ENCODE measurements around the gene SH3RF3.
A peak's percentile ranks its signal among the peaks of the same experiment; 100 is the strongest.

The SH3RF3 gene

DNA sequence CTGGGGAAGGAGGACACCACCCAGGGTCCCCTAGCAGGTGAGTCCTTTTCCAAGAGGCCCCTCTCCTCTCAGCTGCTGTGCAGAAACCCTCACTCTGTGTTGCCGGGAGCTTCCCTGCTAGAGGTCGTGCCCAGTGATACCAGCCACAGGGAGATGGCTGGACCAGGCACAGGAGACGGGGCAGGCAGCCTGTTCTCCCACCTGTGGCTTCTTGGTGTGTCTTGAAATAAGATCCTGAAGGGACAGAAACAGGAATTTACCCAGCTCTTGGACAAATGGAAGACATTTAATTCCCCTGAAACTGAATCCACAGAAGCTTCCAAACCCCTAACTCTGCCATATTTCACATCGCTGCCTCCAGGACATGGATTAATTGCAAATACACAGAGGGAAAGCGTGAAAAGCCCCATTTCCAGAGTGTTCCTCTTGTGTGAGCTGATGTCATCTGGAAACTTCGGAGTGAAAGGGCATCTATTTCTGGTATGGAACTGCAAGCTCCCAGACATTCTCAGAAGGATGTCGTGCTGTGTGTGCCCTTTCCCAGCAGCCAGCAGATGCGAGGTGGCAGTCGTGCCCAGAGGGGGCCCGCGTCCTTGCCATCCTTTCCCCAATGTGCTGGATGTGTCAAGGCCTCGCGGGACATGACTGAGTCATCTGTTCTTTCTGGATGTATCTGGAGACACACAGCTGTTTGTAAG lies 307.0 kb downstream of the SH3RF3 start:
- DNase-seq (ENCODE audit: low read depth) = no peak

DNA sequence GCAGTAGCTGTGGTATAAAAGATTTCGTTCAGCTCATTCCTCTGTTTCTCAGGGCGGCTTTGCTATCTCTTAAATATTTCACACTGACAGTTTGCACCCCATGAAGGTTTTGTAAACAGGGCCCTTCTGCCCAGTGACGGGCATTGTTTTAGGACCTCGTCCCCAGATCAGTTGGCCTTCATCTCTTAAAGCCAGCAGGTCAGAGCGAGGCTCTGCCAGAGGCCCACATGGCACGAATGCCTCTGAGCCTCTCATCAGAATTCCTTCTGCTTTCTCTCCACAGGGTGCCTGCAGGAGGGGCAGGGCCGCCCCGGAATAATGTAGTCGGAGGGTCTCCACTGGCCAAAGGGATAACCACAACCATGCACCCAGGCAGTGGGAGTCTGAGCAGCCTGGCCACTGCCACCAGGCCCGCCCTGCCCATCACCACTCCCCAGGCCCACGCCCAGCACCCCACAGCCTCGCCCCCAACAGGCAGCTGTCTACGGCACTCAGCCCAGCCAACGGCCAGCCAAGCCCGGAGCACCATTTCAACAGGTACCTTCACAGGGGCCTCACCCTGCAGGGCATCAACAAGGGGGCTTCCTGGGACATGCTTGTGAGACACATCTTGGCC lies 307.7 kb downstream of the SH3RF3 start:
- DNase-seq (ENCODE audit: low read depth) = no peak

DNA sequence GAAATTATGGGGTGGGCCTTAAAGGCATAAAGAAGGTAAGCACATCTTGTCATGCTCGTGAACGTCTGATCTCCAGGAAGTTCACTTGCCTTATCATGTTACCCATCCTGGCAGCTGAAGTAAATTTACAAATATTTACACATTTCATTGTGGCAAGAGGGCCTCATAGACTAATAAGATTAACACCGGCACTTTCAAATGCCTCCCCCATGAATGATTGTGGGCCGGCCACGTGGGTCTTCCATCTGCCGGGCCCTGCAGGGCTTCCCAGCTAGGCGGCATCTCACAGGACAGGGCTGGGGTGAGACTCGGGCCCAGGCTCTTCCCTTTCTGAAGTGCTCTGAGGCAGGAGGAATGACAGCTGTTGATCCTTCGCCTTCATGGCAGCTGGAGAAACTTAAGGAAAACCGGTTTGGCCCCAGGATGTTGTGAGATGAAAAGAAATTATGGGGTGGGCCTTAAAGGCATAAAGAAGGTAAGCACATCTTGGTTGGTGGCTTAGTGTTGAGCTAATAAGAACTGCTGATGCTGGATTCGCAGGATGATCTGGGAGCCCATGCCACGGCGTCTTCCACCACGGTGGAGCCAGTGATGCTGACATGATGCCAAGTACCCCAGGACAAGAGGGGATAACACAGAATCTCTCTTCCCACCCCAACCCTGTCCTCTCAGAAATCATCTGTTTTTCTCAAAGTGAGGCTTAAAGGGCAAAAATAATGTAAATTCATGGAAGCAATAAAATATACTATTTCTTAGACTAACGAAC lies 308.5 kb downstream of the SH3RF3 start:
- no peak for DNase-seq (ENCODE audit: low read depth)

DNA sequence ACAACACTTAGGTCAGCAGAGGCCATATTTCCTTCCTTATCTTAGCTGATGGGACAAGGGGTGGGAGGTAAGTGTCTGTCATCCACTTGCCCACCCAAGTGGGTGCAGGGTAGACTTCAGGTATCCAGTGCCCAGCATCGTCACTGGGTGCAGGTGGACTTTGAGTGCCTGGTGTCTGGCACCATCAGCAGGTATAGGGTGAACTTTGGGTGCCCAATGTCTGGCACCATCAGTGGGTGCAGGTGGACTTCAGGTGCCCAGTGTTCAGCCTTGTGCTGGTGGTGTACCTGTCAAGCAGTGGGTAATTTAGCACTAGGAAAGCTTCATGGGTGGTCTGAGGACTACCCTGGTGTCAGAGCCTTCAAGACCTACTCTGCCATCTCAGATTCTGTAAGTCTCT lies 309.1 kb downstream of the SH3RF3 start:
- no peak for DNase-seq (ENCODE audit: low read depth)

DNA sequence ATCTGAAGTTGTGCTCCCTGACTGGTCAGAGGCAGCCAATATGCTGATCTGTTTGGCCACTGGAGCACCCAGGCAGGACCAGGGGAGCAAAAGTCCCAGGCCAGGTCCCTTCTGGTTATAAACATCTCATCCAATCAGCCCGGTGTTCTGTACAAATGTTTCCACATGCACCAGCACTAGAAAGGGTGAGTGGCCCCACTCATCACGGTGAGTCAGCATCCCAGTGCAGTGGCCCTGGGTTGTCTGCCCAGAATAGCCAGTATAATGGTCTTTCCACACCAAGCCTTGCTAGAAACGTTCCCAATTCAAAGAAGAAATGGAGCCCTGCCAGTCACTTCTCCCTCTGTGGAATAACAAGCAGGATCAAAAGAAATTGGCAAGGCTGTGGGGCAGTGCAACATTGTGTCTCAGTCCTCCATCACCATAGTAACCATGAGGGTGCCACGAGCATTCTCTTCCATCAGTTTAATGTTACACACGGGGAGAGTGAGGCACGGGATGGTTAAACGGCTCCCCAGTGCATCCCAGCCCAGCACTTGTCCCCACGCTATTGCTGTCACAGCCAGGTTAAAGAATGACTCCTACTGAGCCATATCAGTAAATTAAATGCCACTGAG lies 309.9 kb downstream of the SH3RF3 start:
- peak; percentile 80 for DNase-seq (ENCODE audit: low read depth)

DNA sequence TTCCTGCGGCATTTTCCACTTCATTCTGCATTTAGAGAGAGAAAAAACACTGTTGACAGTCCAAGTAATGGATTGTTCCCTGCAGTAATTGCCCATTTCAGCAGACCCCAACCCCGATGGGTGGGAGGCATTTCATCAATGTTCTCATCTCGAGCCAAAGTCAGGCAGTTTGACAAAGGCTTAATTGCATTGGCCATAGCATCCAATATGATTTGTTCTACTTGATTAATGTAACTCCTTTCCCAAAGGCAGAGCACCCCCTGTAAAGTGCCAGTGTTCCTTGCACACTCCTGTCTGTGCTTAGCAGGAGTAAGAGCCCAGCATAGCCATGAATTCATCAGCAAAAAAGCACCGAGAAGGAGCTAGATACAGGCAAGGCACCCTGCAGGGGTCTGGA lies 310.4 kb downstream of the SH3RF3 start:
- no peak for DNase-seq (ENCODE audit: low read depth)

DNA sequence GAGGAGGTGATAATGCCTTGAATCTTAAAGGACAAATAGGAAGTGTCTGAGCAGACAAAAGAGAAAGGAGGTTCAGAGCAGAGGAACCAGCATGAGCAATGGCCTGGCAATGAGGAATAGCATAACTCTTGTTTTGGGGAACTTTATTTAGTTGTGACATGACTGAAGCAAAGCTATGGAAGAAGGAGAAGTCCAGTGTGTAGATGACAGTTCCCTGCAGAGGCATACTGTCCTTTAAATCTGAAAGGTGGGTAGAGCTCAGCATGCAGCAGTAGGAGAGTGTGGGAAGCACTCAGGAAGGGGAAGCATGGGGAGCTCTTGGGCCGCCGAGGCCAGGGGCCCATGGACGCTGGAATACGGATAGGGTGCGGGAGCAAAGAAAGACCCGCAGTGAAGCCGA lies 311.0 kb downstream of the SH3RF3 start:
- no peak for DNase-seq (ENCODE audit: low read depth)

DNA sequence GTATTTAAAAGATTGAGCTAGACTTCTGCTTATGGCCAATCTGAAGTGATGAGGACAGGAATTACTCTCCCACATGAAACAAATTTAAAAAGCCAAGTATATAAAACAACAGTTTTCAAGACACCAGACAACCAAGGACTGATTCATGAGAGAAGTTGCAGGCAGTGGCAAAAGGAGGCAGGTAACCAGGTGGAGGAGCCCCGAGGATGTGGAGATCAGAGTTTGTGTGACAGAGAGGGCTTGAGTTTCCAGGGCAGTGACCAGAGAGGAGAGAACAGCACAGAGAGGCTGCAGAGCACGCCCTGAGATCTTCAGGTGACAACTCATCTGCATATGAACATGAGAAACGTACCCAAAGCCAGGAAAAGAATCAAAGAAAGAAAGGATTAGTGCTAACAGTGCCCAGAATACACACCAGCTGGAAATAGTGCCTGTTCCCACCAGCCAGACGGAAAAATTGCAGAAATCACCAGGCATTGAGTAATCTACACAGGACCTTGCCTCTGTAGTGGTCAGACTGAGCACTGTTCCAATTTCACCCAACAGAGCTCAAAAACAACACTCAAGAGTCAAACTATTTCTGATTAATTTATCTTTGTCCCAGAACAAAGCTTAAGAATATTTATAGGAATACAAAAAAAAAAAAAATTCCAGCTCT lies 311.6 kb downstream of the SH3RF3 start:
- peak; percentile 68 for DNase-seq (ENCODE audit: low read depth)

DNA sequence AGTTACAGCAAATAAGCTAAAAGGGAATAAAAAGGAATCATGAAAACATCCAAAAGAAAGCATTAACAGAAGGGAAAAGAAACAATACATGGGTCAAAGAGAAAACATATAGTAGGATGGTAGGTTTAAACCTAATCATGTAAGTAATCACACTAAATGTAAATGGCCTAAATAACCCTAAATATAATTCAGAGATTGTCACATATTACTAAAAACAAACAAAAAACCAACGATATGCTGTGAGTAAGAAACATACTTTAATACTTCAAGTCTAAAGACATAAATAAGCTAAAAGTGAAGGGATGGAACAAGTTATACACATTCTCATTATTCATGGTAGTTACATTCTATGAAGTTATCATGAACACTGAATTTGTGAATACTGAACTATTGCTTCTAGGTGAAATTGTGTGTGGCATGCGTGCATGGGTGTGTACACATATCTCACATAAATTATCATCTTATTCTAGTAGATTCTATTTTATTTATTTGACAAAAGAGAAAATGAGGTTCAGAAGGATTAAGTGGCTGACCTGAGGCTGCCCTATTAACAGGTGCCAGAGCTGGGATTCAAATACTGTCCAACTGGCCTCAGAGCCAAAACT lies 313.8 kb downstream of the SH3RF3 start:
- DNase-seq (ENCODE audit: low read depth) = no peak

DNA sequence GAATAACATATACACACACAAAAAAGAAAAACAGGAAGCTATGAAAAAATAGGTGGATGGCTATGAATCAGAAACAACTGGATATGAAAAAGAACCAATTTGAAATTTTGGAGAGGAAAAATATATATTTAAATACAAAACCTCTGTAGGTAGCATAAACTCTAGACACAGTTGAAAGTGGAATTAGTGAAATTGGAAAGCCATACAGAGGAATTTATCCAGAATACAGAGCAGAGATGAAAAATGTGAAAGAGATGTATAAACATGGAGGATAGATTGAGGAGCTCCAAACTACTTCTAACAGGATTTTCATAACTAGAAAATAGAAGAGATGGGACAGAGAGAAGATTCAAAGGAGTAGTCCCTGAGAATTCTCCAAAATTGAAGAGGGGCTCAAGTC lies 315.9 kb downstream of the SH3RF3 start:
- DNase-seq (ENCODE audit: low read depth) = no peak

DNA sequence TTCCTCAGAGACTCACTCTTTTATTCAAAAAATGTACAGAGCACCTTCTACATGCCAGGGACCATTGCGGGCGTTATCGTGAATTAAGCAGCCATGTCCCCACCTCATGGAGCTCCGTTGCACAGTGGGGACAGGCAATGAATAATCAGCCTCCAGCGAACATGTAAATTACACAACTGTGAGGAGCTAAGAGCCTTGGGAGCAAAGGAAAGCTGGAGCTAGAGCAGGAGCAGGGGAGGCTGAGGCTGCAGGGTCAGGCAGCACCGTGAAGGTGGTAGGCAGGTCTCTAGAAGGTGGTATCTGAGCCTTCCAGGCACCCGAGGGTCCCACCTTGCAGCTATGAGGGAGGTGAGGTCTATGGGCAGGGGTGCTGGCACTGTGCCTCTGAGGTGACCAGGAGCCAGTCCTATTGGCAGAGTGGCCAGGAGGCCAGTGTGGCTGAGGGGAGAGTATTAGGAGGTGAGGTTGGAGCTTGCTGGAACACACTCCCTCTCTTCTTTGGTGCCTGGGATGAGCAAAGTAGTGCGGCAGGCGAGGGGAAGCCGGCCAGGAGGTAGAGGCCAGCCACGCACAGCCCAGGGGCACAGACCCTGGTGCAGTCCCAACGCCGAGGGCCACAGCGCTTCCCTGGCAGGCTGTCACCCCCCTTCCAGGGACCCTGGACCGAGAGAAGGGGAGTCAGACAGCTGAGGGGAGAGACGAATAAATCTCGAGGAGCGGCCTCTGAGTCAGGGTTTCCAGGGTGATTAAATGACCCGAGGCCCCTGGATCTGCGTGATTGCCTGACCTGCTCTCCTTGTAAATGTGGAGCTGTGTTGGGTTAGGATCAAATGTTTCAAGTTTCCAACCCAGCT lies 317.5 kb downstream of the SH3RF3 start:
- no peak for DNase-seq (ENCODE audit: low read depth)

DNA sequence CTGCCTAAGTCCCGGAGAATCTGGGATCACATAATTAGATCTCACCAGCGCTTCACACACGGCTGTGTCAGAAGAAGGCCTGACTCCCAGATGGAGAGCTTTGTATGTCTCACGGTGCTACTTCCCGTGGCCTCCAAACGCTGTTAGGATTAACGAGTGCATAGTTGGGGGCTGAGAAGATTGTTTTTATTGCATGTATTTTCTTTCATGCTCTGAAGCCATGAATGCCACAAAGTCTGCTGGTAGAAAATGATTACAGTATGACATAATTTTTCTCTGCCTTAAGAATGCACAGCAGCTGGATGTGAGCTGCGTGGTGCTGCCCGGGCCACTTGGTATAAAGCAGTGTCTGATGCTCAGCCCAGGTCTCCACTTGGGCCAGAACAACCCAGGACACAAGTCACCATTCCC lies 318.3 kb downstream of the SH3RF3 start:
- DNase-seq (ENCODE audit: low read depth) = peak; percentile 96

DNA sequence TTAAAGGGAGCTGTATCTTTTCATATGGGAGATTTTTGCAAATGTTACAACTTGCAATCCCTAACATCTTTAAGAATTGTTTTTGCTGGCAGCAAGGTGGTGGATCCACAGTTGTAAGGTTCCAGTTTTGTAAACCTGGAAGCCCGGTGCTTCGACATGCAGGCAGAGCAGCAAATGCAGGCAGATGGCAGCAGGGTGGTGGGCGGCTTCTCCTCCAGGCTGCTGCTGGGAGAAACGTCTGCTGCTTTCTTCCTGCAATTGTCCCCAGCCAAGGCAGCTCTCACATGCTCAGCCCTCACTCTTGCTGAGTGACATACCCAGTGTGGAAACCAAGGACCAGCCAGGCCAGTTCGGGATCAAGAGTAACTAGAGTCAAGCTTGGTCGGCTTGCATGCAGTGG lies 318.8 kb downstream of the SH3RF3 start:
- DNase-seq (ENCODE audit: low read depth) = no peak

DNA sequence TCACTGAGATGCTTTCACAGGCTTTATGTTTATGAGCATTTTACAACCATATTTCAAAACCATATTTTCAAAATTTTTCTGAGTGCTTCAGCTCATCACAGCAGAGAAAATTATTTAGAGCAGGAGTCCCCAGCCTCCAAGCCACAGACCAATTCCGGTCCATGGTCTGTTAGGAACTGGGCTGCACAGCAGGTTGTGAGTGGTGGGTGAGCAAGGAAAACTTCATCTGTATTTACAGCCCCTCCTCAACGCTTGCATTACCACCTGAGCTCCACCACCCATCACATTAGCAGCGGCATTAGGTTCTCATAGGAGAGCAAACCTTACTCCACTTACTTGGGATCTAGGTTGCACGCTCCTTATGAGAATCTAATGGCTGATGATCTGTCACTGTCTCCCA lies 319.2 kb downstream of the SH3RF3 start:
- no peak for DNase-seq (ENCODE audit: low read depth)

DNA sequence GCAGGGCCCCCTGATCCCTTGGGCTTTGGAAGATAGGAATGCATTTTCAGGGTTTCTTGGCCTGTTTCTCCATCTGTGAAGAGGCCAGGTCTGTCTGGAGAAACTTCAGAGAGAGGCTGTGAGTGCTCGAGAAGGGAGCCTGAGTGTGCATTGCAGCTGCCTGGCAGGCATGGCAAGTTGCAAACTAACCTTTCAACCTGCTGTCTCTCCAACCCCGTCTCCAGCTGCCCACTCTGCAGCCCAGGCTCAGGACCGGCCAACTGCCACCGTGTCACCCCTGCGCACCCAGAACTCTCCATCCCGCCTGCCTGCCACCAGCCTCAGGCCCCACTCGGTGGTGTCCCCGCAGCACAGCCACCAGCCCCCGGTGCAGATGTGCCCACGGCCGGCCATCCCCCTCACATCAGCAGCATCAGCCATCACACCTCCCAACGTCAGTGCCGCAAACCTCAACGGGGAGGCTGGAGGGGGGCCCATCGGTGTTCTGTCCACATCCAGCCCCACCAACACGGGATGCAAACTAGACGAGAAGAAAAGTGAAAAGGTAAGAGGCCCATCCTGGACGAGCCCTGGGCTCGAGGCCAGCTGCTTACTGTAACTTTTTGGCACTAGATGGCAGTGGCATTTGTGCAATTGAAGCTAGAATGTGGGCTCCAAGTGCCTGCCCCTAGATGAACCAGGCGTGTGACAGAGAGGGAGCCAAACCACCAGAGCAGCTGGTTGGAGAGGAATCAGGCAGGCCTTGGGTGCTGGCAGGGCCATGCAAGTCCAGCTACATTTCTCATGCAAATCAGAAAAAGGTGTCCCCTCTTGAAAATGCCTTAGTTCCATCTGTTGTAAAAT lies 320.2 kb downstream of the SH3RF3 start:
- no peak for DNase-seq (ENCODE audit: low read depth)

DNA sequence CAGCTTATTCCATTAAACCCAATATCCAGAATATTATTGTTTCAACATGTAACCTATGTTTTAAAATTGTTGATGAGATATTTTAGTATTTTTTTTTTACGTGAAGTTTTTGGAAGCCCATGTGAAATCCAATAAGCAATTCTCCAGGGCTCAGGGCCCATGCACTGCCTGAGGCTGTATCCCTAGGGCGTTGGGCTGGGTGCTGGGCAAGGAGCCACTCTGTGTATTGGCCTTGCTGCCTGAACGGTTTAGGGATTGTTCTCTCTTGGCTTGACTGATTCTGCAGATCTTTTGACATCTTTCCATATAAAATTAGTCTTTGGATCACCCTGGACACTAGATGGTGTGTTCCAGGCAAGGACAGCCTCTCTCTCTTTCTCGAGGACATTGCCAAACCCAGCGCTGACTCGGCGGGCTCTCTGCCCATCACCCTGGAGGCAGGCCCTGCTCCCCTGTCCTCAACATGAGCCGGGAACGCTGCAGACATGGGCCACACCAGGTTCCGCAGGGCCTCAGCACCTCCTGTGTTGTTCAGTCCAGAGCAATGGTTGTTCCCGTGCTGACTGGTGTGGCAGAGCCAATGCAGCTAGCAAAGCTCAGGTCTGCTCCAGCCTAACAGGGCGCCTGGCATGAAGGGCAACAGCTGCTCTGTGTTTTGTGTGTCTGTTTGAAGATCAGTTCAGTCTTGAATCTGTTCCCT lies 321.7 kb downstream of the SH3RF3 start:
- no peak for DNase-seq (ENCODE audit: low read depth)

DNA sequence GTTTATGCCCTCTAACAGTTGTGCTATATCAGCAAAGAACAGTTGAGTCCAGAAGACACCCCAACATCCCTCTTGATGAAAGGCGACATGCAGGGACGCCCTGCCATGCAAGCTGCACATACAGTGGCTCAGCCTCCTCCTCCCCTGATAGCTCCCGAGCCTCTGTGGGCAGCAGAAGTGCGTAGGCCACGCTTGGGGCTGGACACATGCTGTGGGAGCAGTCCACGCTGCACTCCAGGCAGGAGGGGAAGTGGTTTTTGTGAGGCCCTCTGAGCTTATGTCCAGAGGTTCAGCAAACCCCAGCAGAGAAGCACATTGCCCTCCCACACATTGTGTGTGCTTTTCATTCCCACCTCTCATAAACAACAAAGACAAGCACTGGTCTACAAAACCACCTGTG lies 322.7 kb downstream of the SH3RF3 start:
- DNase-seq (ENCODE audit: low read depth) = no peak

DNA sequence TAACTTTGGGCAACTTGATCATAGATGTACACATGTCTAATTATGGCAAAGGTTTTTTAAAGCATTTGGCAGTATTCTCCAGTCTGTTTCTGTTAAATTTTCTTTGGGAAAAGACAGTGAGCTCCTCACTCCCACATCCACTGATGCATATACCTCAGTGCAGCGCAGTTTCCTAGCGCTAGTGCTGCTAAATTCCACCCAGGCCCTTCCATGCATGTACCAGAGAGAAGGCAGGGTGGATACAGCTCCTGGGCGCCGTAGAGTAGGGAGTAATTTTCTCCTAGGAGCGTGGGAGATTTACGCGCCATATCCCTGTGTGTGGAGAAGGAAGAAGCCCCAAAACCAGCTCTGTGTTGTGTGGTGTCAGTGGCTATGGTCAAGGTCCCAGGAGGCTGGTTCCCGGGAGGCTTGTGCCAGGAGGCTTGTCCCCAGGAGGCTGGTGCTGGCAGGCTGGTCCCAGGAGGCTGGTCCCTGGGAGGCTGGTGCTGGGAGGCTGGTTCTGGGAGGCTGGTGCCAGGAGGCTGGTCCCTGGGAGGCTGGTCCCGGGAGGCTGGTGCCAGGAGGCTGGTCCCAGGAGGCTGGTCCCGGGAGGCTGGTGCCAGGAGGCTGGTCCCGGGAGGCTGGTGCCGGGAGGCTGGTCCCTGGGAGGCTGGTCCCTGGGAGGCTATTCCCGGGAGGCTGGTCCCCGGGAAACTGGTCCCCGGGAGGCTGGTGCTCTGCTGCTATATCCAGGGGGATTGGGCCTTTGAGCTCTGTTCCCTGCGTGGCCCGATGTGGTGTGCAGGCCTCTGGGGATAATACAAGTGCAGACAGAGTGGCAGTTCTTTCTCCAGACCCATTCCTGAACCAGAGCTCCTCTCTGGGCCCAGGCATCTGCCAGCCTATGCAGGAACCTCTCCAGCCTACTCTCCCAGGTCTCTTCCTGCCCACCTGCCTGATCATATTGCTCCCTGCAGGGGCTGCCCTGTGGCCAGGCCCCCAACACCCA lies 323.6 kb downstream of the SH3RF3 start:
- no peak for DNase-seq (ENCODE audit: low read depth)

All from amniotic epithelial cell (primary cell).